Myometrial cell (primary cell): ENCODE data around the gene C1orf53. TPM values are rescaled to one million over a fixed set of nuclear protein-coding genes. Genes with fewer than 3 reads are reported as not detected.

ENCODE experiments used
- total RNA-seq: library from RNA; depleted of rRNA; stranded (reverse); fragments of >200 nt; gene quantifications from 2 replicates; pipeline ENCODE4 v1.2.3, GENCODE V29; 2015

The C1orf53 gene
- 19.7 and 25.4 TPM in 2 replicates for total RNA-seq

DNA sequence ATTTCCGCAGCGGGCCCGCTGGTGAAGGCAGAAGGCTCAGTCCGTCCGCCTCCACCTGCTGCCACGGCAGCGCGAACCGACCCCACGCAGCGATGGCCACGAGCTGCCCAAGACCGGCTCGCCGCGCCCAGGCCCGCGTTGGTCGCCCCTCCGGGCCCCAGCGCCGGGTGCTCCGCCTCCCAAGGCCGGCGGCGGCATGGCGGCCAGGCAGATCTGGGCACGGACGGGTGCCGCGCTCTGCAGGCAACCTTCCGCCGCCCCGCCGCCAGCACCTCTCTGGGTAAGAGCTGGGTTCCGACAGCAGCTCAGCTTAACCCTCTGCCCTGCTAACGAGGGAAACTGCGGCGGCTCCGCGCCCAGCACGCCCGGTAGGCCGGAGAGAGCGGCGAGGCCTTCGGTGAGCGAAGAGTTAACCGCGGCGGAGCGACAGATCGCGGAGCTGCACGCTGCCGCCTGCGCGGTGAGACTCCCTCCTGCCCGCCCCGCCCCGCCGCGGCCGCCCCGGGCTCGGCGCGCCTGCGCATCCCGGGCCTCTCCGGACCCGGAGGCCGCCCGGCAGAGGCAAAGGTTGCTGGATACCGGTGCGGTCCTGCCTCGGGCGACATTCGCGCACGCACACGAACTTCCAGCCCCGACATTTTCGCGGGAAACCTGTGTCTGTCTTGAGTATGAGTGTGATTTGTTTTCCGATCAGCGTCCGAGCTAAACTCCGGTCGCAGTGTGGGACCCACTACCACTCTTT is at the start of gene C1orf53:
Gene C1orf53 (plus strand): TSS at position 177 of the 742 bp plus-strand sequence. CDS start 20 bp downstream, at position 197.

Other genes with a start within 250 kb of the C1orf53 start
- 4.3 and 6.9 TPM in 2 replicates for gene DENND1B, start 127.2 kb upstream of the C1orf53 start, total RNA-seq
- gene LHX9, start 14.7 kb downstream of the C1orf53 start, total RNA-seq = not detected in 2 replicates